OCI-LY7 (cell line): ENCODE data around the gene RAP1A.

Source experiments
- EZH2phosphoT487 ChIP-seq: fragments of 200-600 bp; sonication (generic); IDR thresholded peaks from 2 replicates; pipeline ENCODE4 v1.6.1; 2018; ENCODE audit warnings: low read depth, borderline replicate concordance, mild to moderate bottlenecking, mixed run types, antibody characterized with exemption, low read length, moderate library complexity, mixed read lengths
- TF ChIP-seq, protein P1 (sequence below): fragments of 200-600 bp; sonication (generic); conservative IDR thresholded peaks from 2 replicates; pipeline ENCODE4 v1.5.1; 2014; ENCODE audit warnings: mild to moderate bottlenecking, antibody characterized with exemption, low read length, moderate library complexity, mixed read lengths

DNA sequence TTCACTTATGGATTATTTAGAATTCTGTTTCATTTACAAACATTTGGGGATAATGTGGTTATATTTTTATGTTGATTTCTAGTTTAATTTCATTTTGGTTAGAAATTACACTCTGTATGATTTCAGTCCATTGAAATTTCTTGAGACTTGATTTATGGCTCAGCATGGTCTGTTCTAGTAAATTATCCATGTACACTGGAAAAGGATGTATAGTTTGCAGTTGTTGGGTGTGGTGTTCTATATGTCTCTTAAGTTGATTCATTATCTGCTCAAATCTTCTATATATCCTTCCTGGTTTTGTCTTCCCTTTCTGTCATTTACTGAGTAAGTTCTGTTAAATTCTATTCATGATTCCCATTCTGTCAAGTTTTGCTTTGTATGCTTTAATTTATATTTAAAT, 52.3 kb downstream of the RAP1A start:
- TF ChIP-seq EZH2phosphoT487 = no peak
- TF ChIP-seq, protein P1, sequence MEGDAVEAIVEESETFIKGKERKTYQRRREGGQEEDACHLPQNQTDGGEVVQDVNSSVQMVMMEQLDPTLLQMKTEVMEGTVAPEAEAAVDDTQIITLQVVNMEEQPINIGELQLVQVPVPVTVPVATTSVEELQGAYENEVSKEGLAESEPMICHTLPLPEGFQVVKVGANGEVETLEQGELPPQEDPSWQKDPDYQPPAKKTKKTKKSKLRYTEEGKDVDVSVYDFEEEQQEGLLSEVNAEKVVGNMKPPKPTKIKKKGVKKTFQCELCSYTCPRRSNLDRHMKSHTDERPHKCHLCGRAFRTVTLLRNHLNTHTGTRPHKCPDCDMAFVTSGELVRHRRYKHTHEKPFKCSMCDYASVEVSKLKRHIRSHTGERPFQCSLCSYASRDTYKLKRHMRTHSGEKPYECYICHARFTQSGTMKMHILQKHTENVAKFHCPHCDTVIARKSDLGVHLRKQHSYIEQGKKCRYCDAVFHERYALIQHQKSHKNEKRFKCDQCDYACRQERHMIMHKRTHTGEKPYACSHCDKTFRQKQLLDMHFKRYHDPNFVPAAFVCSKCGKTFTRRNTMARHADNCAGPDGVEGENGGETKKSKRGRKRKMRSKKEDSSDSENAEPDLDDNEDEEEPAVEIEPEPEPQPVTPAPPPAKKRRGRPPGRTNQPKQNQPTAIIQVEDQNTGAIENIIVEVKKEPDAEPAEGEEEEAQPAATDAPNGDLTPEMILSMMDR = no peak
